ENCODE data around the gene COL15A1. TPM values are rescaled to one million over a fixed set of nuclear protein-coding genes. Genes with fewer than 3 reads are reported as not detected.

Gene COL15A1
- polyA plus RNA-seq, 1 donor (not counting 4 experiments of a cell fraction or from before 2014, with no cell fraction given) = not detected

DNA sequence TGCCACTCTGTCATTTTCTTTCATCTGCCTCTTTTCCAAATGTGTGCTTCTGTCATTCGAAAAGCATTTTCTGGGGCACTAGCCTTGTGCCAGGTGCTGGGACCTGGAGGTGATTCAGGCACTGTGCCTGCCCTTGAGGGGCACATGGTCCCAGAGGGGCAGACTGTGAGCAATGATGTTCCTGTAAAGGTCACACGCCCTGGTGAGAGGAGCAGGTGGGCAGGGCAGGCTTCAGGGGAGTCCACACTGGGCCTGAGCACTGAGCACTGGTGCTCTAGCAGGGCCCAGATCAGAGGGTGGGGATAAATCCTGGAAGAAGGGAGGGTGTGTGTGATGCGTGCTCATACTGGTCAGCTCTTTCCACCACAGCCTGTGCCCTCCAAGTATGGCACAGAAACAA, 77.8 kb downstream of the COL15A1 start:
- no peak for TF ChIP-seq EZH2 (IDR thresholded peaks at IDR 0.05; ENCODE audit: low read length)
- TF ChIP-seq, protein P1, sequence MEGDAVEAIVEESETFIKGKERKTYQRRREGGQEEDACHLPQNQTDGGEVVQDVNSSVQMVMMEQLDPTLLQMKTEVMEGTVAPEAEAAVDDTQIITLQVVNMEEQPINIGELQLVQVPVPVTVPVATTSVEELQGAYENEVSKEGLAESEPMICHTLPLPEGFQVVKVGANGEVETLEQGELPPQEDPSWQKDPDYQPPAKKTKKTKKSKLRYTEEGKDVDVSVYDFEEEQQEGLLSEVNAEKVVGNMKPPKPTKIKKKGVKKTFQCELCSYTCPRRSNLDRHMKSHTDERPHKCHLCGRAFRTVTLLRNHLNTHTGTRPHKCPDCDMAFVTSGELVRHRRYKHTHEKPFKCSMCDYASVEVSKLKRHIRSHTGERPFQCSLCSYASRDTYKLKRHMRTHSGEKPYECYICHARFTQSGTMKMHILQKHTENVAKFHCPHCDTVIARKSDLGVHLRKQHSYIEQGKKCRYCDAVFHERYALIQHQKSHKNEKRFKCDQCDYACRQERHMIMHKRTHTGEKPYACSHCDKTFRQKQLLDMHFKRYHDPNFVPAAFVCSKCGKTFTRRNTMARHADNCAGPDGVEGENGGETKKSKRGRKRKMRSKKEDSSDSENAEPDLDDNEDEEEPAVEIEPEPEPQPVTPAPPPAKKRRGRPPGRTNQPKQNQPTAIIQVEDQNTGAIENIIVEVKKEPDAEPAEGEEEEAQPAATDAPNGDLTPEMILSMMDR (optimal IDR thresholded peaks at IDR 0.05 in 1 of 3, IDR thresholded peaks at IDR 0.05 in 1 of 3, conservative IDR thresholded peaks at IDR 0.05 in 1 of 3; ENCODE audit: extremely low read depth in 1 of 3, insufficient read depth in 2 of 3, low read length in 3 of 3) = no peak
- H3K79me2 ChIP-seq (ENCODE audit: control insufficient read depth, insufficient read depth, low read length) = no peaks in the 10 kb centered on the region
- H3K27ac ChIP-seq (ENCODE audit: control insufficient read depth, insufficient read depth, low read length) = no peak overlapping the region
- H3K9ac ChIP-seq (ENCODE audit: control insufficient read depth, extremely low read depth, insufficient read depth, low read length) = no peak overlapping the region
- H3K36me3 ChIP-seq (ENCODE audit: control insufficient read depth in 2 of 2, extremely low read depth in 1 of 2, insufficient read depth in 2 of 2, low read length in 2 of 2) = no peaks in the 10 kb centered on the region
- peaks cover 17% of the 10 kb centered on the region for H3K4me1 ChIP-seq (ENCODE audit: control insufficient read depth, extremely low read depth, insufficient read depth, low read length)
- H2AFZ ChIP-seq (ENCODE audit: control insufficient read depth, low read length) = no peak overlapping the region
- no peaks in the 10 kb centered on the region for H3K27me3 ChIP-seq (ENCODE audit: control insufficient read depth, extremely low read depth, insufficient read depth, low read length)
- FAIRE-seq (no peak), DNase-seq (ENCODE audit: low read depth, low spot score) (no peak)
- no peaks in the 10 kb centered on the region for H4K20me1 ChIP-seq (ENCODE audit: control insufficient read depth, extremely low read depth, insufficient read depth, low read length)
- no peaks in the 10 kb centered on the region for H3K9me3 ChIP-seq (ENCODE audit: control insufficient read depth, low read depth, low read length)
- peaks cover 2% of the 10 kb centered on the region for H3K9me1 ChIP-seq (ENCODE audit: control insufficient read depth, extremely low read depth, insufficient read depth, low read length)
- H3K4me3 ChIP-seq (ENCODE audit: control insufficient read depth in 2 of 3, extremely low read depth in 1 of 3, insufficient read depth in 2 of 3, low read depth in 1 of 3, low read length in 3 of 3) = no peak overlapping the region
- H3K4me2 ChIP-seq (ENCODE audit: control insufficient read depth, extremely low read depth, insufficient read depth, low read depth, low read length) = no peak overlapping the region
- dilution Hi-C loops (cut with MboI; ENCODE audit: extremely low pct_ligation_motif_present, low sequenced_read_pairs) = no loop called here

DNA sequence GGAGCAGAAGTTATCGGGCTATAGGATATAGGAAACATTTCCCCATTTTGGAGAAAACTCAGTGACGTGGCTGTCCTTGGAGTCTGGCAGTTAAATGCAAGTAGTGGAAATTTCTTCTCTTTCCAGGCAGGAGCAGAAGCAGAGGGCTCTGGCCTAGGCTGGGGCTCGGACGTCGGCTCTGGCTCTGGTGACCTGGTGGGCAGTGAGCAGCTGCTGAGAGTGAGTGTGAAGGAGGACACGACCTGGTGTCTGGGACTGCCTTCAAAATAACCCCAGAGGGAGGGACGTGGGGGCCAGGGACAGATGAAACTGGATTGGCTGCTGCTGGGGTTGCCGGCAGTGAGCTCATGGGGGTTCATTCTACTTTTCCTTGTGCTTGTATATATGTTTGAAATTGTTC, 79.5 kb downstream of the COL15A1 start:
- Histone ChIP-seq H3K9ac (ENCODE audit: control insufficient read depth, extremely low read depth, insufficient read depth, low read length) (no peak overlapping the region), H3K9me1 (ENCODE audit: control insufficient read depth, extremely low read depth, insufficient read depth, low read length) (peaks cover 2% of the 10 kb centered on the region), H3K4me1 (ENCODE audit: control insufficient read depth, extremely low read depth, insufficient read depth, low read length) (peaks cover 17% of the 10 kb centered on the region), H3K4me3 (ENCODE audit: control insufficient read depth in 2 of 3, extremely low read depth in 1 of 3, insufficient read depth in 2 of 3, low read depth in 1 of 3, low read length in 3 of 3) (no peak overlapping the region), H3K27ac (ENCODE audit: control insufficient read depth, insufficient read depth, low read length) (no peak overlapping the region), H3K27me3 (ENCODE audit: control insufficient read depth, extremely low read depth, insufficient read depth, low read length) (peaks cover 2% of the 10 kb centered on the region), H3K36me3 (ENCODE audit: control insufficient read depth in 2 of 2, extremely low read depth in 1 of 2, insufficient read depth in 2 of 2, low read length in 2 of 2) (no peaks in the 10 kb centered on the region), H3K4me2 (ENCODE audit: control insufficient read depth, extremely low read depth, insufficient read depth, low read depth, low read length) (no peak overlapping the region), H3K79me2 (ENCODE audit: control insufficient read depth, insufficient read depth, low read length) (no peaks in the 10 kb centered on the region), H3K9me3 (ENCODE audit: control insufficient read depth, low read depth, low read length) (no peaks in the 10 kb centered on the region), H4K20me1 (ENCODE audit: control insufficient read depth, extremely low read depth, insufficient read depth, low read length) (no peaks in the 10 kb centered on the region), H2AFZ (ENCODE audit: control insufficient read depth, low read length) (no peak overlapping the region)
- no peak for TF ChIP-seq EZH2 (IDR thresholded peaks at IDR 0.05; ENCODE audit: low read length)
- TF ChIP-seq, protein P1 (optimal IDR thresholded peaks at IDR 0.05 in 1 of 3, IDR thresholded peaks at IDR 0.05 in 1 of 3, conservative IDR thresholded peaks at IDR 0.05 in 1 of 3; ENCODE audit: extremely low read depth in 1 of 3, insufficient read depth in 2 of 3, low read length in 3 of 3) = no peak
- no peak for DNase-seq (ENCODE audit: low read depth, low spot score)
- no peak for FAIRE-seq
- dilution Hi-C loops (cut with MboI; ENCODE audit: extremely low pct_ligation_motif_present, low sequenced_read_pairs) = no loop called here
